IMR-90 (cell line): Measurements from ENCODE around the gene HSH2D. TPM values are rescaled to one million over a fixed set of nuclear protein-coding genes. Genes with fewer than 3 reads are reported as not detected.

Source experiments
- ATAC-seq: fragments of 200-7000 bp; cut with Tn5 transposase; 2 replicates; pipeline ENCODE4 v1.9.1; 2020; ENCODE audit warnings: low read depth, mild to moderate bottlenecking, moderate library complexity
- BruUV-seq: library from RNA; stranded (reverse); fragments of 400-500 nt; replicated peaks from 2 replicates; lab custom pipeline; 2021; lab: Mats Ljungman, UMichigan
- CTCF ChIA-PET: fragments of 300-600 bp; formaldehyde crosslinking; extraction: SDS; loops from one replicate; lab custom pipeline; 2021; ENCODE audit warnings: antibody characterized with exemption; lab: Yijun Ruan, JAX
- POLR2A ChIA-PET: fragments of 300-600 bp; sonication (Branson Sonifier 250); formaldehyde crosslinking; loops from one replicate; lab custom pipeline; 2022; ENCODE audit warnings: antibody characterized with exemption; ENCODE audit not compliant: unreplicated experiment; lab: Charles Lee
- DNase-seq: peaks from one replicate; pipeline ENCODE4 v3.0.0; 2013
- H2AFZ ChIP-seq: replicated peaks from 2 replicates; pipeline ENCODE3; 2013; ENCODE audit warnings: low read length, mild to moderate bottlenecking; ENCODE audit not compliant: poor library complexity
- H2AK5ac ChIP-seq: 2 replicates; pipeline ENCODE4 v1.6.1; 2013; ENCODE audit warnings: low read depth, low read length, inconsistent platforms
- H2AK9ac ChIP-seq: replicated peaks from 2 replicates; pipeline ENCODE3; 2013; ENCODE audit warnings: mild to moderate bottlenecking, low read depth, low read length, moderate library complexity; ENCODE audit not compliant: poor library complexity
- H2BK120ac ChIP-seq: 2 replicates; pipeline ENCODE4 v1.6.1; 2013; ENCODE audit warnings: low read depth, low read length, inconsistent platforms
- H2BK15ac ChIP-seq: 3 replicates; pipeline ENCODE4 v1.6.1; 2013; ENCODE audit warnings: low read depth, low read length, inconsistent platforms
- H2BK20ac ChIP-seq: 2 replicates; pipeline ENCODE4 v1.6.1; 2013; ENCODE audit warnings: low read depth, mild to moderate bottlenecking, inconsistent platforms, low read length, moderate library complexity
- H2BK5ac ChIP-seq: 2 replicates; pipeline ENCODE4 v1.6.1; 2013; ENCODE audit warnings: mild to moderate bottlenecking, low read depth, low read length, inconsistent platforms; ENCODE audit not compliant: poor library complexity, severe bottlenecking
- H3K14ac ChIP-seq: replicated peaks from 2 replicates; pipeline ENCODE4 v1.6.1; 2013; ENCODE audit warnings: low read depth, low read length, inconsistent platforms
- H3K18ac ChIP-seq: 2 replicates; pipeline ENCODE4 v1.6.1; 2013; ENCODE audit warnings: low read depth, low read length, control low read depth
- H3K23ac ChIP-seq: 2 replicates; pipeline ENCODE4 v1.6.1; 2013; ENCODE audit warnings: low read depth, low read length, inconsistent platforms
- H3K27ac ChIP-seq: 2 replicates; pipeline ENCODE4 v1.5.1; 2013; ENCODE audit warnings: mild to moderate bottlenecking, control low read depth, low read length; ENCODE audit not compliant: insufficient read depth
- H3K27me3 ChIP-seq: 2 replicates; pipeline ENCODE4 v1.6.1; 2013; ENCODE audit warnings: low read length; ENCODE audit not compliant: control insufficient read depth, insufficient read depth
- H3K36me3 ChIP-seq: 2 replicates; pipeline ENCODE4 v1.6.1; 2013; ENCODE audit warnings: low read length, mixed read lengths; ENCODE audit not compliant: control insufficient read depth, insufficient read depth
- H3K4ac ChIP-seq: 2 replicates; pipeline ENCODE4 v1.6.1; 2013; ENCODE audit warnings: low read depth, low read length, inconsistent platforms
- H3K4me1 ChIP-seq: 2 replicates; pipeline ENCODE4 v1.6.1; 2013; ENCODE audit warnings: low read length, mixed read lengths; ENCODE audit not compliant: control insufficient read depth, insufficient read depth
- H3K4me2 ChIP-seq: 2 replicates; pipeline ENCODE4 v1.6.1; 2013; ENCODE audit warnings: low read depth, mild to moderate bottlenecking, control low read depth, low read length, moderate library complexity
- H3K4me3 ChIP-seq: 2 replicates; pipeline ENCODE4 v1.5.1; 2013; ENCODE audit warnings: low read depth, mild to moderate bottlenecking, control low read depth, low read length, moderate library complexity; ENCODE audit not compliant: insufficient read depth
- H3K56ac ChIP-seq: 2 replicates; pipeline ENCODE4 v1.6.1; 2013; ENCODE audit warnings: low read length, inconsistent platforms; ENCODE audit not compliant: insufficient read depth; ENCODE audit errors: extremely low read depth
- H3K79me1 ChIP-seq, 2 experiments: 2 replicates each; pipeline ENCODE4 v1.6.1; 2013; ENCODE audit warnings: low read length in 2 of 2, inconsistent platforms in 1 of 2, low read depth in 1 of 2
- H3K9ac ChIP-seq: 2 replicates; pipeline ENCODE4 v1.6.1; 2013; ENCODE audit warnings: low read depth, low read length, control low read depth
- H3K9me1 ChIP-seq: 2 replicates; pipeline ENCODE4 v1.6.1; 2013; ENCODE audit warnings: low read length, inconsistent platforms; ENCODE audit not compliant: insufficient read depth
- H3K9me3 ChIP-seq: 2 replicates; pipeline ENCODE4 v1.6.1; 2013; ENCODE audit warnings: low read length; ENCODE audit not compliant: control insufficient read depth, insufficient read depth
- H4K20me1 ChIP-seq: 2 replicates; pipeline ENCODE4 v1.6.1; 2013; ENCODE audit warnings: low read length, inconsistent platforms; ENCODE audit not compliant: insufficient read depth
- H4K5ac ChIP-seq: 2 replicates; pipeline ENCODE4 v1.6.1; 2013; ENCODE audit warnings: mild to moderate bottlenecking, low read depth, low read length, control low read depth
- H4K8ac ChIP-seq, 2 experiments: 2 replicates each; pipeline ENCODE4 v1.6.1; 2013; ENCODE audit warnings: low read depth in 2 of 2, low read length in 2 of 2, control low read depth in 1 of 2, inconsistent platforms in 1 of 2
- H4K91ac ChIP-seq: 2 replicates; pipeline ENCODE4 v1.6.1; 2013; ENCODE audit warnings: low read depth, low read length, inconsistent platforms; ENCODE audit not compliant: insufficient read depth
- CHD1 ChIP-seq: IDR thresholded peaks from 2 replicates; pipeline ENCODE4 v1.6.1; 2012; ENCODE audit warnings: low read depth, low read length, improper control_type of control experiment
- FOS ChIP-seq: fragments of 150-350 bp; IDR thresholded peaks from 2 replicates; pipeline ENCODE4 v1.6.1; 2016; ENCODE audit warnings: low read depth, low read length
- MXI1 ChIP-seq: IDR thresholded peaks from 2 replicates; pipeline ENCODE4 v1.6.1; 2012; ENCODE audit warnings: low read depth, mild to moderate bottlenecking, low read length, moderate library complexity, borderline replicate concordance
- RFX5 ChIP-seq: IDR thresholded peaks from 2 replicates; pipeline ENCODE4 v1.8.0; 2012; ENCODE audit warnings: low read depth, mild to moderate bottlenecking, low read length, moderate library complexity
- WGBS, 2 experiments: methylation state at CpG; one replicate each; pipeline versions ENCODE4 v1.1.5 to v1.1.7; 2013; ENCODE audit warnings: missing lambda C conversion rate in 2 of 2; ENCODE audit not compliant: insufficient read length in 1 of 2; ENCODE audit errors: extremely low coverage in 2 of 2; 5-methylcytosine and 5-hydroxymethylcytosine counted together
- dilution Hi-C: fragments of 300-500 bp; cut with HindIII; formaldehyde crosslinking; loops from one replicate; pipeline ENCODE4 v1.14.3; 2018; ENCODE audit warnings: low sequenced_read_pairs; ENCODE audit not compliant: unreplicated experiment
- in situ Hi-C: fragments of 300-500 bp; cut with MboI; formaldehyde crosslinking; loops from 3 replicates; pipeline ENCODE4 v1.14.3; 2019; ENCODE audit warnings: low sequenced_read_pairs, inconsistent platforms, mixed read lengths
- intact Hi-C: fragments of 100-400 bp; cut with micrococcal nuclease; formaldehyde crosslinking; loops from 2 replicates; pipeline ENCODE4 v1.10.0; 2022
- polyA plus RNA-seq, 3 experiments: library from polyadenylated mRNA; depleted of rRNA; stranded (reverse); fragments of >200 nt; gene quantifications; 2 replicates each; pipeline ENCODE4 v1.2.3, GENCODE V29; 2012; ENCODE audit warnings: low replicate concordance in 1 of 3
- total RNA-seq: library from RNA; depleted of rRNA; stranded (reverse); fragments of >200 nt; gene quantifications from 2 replicates; pipeline ENCODE4 v1.2.3, GENCODE V29; 2012
- TF ChIP-seq, protein P1 (sequence below): conservative IDR thresholded peaks from 2 replicates; pipeline ENCODE4 v1.5.1; 2012; ENCODE audit warnings: mild to moderate bottlenecking, low read depth, low read length, improper control_type of control experiment

The HSH2D gene
- total and polyA plus RNA-seq, 2 of the 4 experiments (the other 2 are of a cell fraction): not detected

DNA sequence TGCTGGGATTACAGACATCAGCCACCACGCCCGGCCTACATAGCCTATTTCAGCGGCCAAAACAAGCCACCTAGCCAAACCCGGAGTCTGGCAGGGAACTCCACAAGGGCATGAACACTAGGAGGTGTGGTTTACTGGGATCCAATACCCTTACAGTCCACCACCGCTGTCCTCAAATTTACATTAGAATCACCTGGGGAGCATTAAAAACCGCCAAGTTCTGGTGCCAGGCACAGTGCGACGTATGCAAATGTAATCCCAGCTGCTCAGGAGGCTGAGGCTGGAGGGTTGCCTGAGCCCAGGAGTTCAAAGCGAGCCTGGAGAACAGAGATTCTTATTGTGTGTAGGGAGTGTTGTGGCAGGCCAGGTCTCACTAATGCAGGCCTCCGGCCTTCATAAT is 50.0 kb downstream of the HSH2D start:
- Histone ChIP-seq H3K56ac (no peak overlapping the region), H3K9ac (no peak overlapping the region), H3K27ac (no peak overlapping the region), H3K27me3 (no peaks in the 10 kb centered on the region), H3K4me1 (no peaks in the 10 kb centered on the region; the same call in 1 of the 2 replicates), H2BK15ac (no peak overlapping the region), H4K8ac (no peak overlapping the region), H3K4me3 (no peak overlapping the region), H4K91ac (no peak overlapping the region), H2BK120ac (no peak overlapping the region), H3K18ac (no peak overlapping the region), H3K14ac (no peak overlapping the region), H2AK5ac (no peak overlapping the region), H3K23ac (no peak overlapping the region), H3K4ac (no peak overlapping the region), H4K20me1 (peaks cover 11% of the 10 kb centered on the region), H3K9me1 (peaks cover 2% of the 10 kb centered on the region; the same call in 1 of the 2 replicates), H3K9me3 (no peaks in the 10 kb centered on the region), H3K36me3 (peaks cover 31% of the 10 kb centered on the region), H2AK9ac (no peak overlapping the region), H4K5ac (no peak overlapping the region), H2BK20ac (no peak overlapping the region), H3K4me2 (no peak overlapping the region), H2AFZ (no peak overlapping the region), H2BK5ac (no peak overlapping the region), H3K79me1 (peaks cover 3 to 28% of the 10 kb centered on the region in 2 experiments; a peak in 3 of 4 replicates)
- DNase-seq (no peak), ATAC-seq (no peak)
- no peak for TF ChIP-seq CHD1
- TF ChIP-seq MXI1: no peak
- TF ChIP-seq, protein P1, sequence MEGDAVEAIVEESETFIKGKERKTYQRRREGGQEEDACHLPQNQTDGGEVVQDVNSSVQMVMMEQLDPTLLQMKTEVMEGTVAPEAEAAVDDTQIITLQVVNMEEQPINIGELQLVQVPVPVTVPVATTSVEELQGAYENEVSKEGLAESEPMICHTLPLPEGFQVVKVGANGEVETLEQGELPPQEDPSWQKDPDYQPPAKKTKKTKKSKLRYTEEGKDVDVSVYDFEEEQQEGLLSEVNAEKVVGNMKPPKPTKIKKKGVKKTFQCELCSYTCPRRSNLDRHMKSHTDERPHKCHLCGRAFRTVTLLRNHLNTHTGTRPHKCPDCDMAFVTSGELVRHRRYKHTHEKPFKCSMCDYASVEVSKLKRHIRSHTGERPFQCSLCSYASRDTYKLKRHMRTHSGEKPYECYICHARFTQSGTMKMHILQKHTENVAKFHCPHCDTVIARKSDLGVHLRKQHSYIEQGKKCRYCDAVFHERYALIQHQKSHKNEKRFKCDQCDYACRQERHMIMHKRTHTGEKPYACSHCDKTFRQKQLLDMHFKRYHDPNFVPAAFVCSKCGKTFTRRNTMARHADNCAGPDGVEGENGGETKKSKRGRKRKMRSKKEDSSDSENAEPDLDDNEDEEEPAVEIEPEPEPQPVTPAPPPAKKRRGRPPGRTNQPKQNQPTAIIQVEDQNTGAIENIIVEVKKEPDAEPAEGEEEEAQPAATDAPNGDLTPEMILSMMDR: no peak
- no peak for TF ChIP-seq RFX5
- TF ChIP-seq FOS: no peak
- intact Hi-C loops: no loop called here
- dilution Hi-C loops: no loop called here
- BruUV-seq: no TSS peak
- 100% methylated on average over 1 of the region's 10 CpGs; no CpG with 5 or more reads in 1 of the 2 experiments for WGBS, 2 experiments
- CTCF ChIA-PET: no interaction called here
- POLR2A ChIA-PET: no interaction called here
- in situ Hi-C loops: loop anchor here (25.0 kb wide), 4 partner anchors 356 to 1081 kb away; partner anchors contain the start of genes AKAP8L, CYP4F3 and SYDE1
